HG02973 (cell line): ENCODE data around the gene CD68.
"Not testable (repeated sequence)": the region's sequence is repeated elsewhere in the genome, so short reads cannot be mapped to it uniquely, and the experiment has no call there.

ENCODE experiments used
- ATAC-seq: cut with Tn5 transposase; IDR thresholded peaks from one replicate; pipeline ENCODE4 v1.9.1; 2021; ENCODE audit warnings: moderate library complexity; ENCODE audit not compliant: unreplicated experiment

CD68 gene

DNA sequence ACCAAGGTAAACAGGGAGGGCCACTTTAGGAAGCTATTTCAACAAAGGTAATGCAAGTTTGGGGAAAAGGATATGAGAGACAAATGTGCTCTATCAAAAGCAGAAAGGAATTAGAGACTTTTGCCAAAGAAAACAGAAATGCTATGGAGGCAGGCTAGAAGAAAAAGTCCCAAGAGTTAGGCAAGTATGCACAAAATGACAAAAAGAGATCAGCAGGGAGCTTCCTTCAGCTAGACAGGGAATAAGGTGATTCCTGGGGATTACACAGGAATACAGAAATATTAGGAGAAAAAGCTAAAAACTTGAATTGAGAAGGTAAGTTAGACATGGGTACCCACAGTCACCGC is 32.8 kb downstream of the CD68 start:
- ATAC-seq, result no peak

DNA sequence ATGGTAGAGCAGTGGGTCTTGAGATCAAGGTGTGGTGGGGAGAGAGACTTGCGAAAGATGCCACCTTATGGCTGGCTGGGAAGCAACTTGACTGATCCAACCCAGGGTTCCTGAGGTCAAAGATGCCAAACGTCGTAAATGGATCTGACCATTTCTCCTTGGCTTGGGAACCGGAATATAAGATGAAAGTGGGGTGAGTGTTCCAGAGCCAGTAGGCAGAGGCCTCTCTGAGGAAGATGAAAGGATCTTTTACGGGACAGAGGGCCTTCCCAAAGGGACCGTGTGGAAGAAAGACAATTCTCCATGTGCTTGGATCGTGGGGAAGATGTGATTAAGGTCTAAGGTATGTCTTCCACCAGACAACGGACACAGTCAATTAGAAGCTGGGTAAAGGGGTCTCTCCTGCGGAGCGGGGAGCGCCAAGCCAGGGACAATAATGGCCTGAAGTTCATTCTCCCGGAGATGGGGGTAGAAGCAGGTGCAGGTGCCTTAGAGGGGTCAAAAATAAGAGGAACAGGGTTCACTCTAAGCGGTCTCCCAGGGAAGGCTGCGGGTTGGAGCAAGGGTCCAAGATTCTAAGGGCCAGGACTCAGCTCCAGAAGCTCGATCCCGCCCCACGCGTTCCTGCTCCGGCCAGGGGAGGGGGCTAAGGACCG is 34.5 kb downstream of the CD68 start:
- ATAC-seq, result no peak

DNA sequence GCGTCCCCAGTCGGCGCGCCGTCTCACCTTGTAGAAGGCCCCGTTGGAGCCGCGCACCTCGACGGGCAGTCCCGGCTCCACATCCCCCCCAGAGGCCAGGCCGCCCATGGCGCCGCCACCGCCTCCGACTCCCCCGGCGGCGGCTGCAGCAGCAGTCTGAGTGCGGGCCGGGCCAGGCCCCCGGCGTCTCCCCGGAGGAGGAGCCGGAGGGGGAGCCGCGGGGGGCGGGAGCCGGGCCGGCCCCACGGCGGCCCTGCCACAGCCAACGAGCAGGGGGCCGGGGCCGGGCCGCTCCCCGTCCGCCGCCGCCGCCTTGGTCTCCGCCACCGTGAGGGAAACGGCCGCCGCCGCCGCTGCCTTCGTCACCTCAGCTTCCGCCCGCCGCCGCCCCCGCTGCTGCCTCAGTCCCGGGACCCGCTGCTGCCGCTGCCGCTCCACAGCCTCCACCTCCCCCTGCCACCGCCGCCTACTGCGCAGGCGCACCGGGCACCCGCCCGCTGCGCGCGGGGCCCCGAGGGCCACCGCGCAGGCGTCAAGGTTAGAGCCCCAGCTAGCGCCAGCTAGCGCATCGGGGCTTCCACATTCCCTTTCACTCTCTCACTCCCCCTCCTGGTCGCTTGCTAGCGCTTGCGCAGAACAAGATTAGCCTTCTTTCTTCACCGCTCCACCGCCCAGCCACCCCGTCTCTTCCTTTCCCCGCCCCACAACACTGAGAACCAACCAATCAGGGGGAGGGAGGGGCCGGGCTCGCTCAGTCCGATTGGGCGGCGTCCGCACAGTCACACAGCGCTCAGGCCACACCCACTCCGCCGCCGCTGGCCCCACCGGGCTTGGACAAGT is 35.2 kb downstream of the CD68 start, which contains the start of gene FXR2:
Gene FXR2 (minus strand): TSS at position 473 of the 840 bp plus-strand sequence. CDS start 365 bp downstream, at position 108.
- peak; percentile 79 for ATAC-seq

DNA sequence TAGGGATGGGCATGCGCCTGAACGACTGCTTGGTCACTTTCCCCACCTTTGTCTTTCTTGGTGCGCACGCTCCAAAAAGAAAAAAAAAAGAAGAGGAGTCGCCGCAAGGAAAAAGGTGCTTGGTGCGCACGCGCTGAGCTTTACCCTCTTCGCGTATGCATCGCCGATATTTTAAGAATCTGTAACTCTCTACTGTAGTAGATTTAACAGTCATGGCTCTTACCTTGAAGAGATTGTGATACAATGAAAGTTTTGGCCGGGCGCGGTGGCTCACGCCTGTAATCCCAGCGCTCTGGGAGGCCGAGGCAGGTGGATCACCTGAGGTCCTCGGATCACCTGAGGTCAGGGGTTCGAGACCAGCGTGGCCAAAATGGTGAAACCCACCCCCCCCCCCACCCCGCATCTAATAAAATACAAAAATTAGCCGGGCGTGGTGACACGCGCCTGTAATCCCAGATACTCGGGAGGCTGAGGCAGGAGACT is 35.9 kb downstream of the CD68 start:
- ATAC-seq, result no peak

DNA sequence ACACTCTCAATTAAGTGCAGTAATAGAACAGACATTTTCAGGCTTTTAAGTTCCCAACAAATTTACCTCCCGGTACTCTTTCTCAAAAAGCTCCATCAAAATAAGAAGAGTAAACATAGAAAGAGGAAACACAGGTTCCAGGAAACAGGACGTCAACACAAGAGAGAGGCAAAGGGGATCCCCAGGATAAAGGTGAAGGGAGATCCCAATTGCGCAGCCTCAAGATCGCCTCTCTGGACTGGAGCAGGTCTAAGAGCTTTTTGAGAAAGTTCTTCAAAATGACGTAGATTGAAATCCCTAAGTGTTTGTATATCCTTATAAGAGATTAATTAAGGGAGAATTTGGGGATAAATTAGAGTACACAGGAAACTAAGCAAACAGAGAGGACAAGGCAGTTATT is 39.2 kb downstream of the CD68 start:
- ATAC-seq, result no peak

DNA sequence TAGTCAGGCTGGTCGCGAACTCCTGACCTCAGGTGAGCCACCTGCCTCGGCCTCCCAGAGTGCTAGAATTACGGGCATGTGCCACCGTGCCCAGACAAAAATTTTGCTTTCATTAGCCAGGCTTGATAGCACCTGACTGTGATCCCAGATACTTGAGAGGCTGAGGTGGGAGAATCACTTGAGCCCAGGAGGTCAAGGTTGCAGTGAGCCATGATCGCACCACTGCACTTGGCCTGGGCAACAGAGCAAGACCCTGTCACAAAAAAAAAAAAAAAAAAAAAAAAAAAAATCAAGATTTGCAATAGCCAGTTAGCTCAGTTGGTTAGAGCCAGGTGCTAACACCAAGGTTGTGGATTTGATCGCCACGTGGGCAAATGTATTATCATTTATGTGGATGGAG is 41.4 kb downstream of the CD68 start:
- no peak for ATAC-seq

DNA sequence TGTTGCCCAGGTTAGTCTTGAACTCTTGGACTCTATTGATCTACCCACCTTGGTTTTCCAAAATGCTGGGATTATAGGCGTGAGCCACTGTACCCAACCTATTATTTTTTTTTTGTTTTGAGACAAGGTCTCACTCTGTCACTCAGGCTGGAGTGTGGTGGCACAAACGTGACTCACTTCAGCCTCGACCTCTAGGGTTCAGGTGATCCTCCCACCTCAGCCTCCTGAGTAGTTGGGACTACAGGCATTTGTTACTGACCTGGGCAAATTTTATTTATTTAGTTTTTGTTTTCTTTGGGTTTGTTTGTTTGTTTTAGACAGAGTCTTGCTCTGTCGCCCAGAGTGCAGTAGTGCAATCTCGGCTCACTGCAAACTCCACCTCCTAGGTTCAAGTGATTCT is 44.2 kb downstream of the CD68 start:
- ATAC-seq, result no peak

DNA sequence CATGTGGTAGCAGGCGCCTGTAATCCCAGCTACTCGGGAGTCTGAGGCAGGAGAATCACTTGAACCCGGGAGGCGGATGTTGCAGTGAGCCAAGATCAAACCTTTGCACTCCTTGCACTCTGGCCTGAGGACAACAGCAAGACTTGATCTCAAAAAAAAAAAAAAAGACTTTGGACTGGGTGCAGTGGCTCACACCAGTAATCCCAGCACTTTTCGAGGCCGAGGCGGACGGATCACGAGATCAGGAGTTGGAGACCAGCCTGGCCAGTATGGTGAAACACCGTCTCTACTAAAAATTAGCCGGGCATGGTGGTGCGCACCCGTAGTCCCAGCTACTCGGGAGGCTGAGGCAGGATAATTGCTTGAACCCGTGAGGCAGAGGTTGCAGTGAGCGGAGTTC is 46.3 kb downstream of the CD68 start:
- not testable (repeated sequence) for ATAC-seq

DNA sequence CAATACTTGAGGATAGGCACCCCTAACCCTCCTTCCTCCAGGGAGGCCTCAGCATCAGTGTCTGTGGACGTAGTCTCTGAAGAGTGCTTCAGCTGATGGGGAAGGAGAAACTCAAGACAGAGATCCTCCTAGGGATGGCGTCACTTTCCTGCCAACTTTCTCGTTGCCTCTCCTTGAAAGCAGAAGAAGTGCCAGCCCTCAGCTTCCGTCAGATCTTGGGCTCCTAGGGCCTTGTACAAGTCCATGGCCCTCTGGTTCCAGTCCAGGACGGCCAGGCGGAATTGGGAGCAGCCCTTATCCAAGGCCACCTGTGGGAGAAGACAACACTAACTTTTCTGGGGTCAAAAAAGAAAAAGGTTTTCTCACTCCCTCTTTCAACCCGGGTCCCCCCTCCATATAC is 46.9 kb downstream of the CD68 start:
- ATAC-seq, result no peak

DNA sequence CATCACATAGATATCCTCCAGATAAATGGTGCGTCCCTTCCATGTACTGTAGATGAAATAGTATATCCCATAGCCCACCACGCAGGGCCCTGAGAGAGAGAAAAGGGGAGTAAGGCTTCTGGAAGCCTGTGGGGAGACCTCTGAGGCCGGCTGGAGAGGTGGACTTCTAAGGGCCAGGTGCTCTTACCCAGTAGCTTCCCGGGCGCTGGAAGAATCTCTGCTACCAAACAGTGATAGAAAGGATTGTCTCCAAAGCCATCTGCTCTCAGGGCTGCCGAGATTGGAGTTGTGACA is 47.5 kb downstream of the CD68 start:
- ATAC-seq, result no peak

DNA sequence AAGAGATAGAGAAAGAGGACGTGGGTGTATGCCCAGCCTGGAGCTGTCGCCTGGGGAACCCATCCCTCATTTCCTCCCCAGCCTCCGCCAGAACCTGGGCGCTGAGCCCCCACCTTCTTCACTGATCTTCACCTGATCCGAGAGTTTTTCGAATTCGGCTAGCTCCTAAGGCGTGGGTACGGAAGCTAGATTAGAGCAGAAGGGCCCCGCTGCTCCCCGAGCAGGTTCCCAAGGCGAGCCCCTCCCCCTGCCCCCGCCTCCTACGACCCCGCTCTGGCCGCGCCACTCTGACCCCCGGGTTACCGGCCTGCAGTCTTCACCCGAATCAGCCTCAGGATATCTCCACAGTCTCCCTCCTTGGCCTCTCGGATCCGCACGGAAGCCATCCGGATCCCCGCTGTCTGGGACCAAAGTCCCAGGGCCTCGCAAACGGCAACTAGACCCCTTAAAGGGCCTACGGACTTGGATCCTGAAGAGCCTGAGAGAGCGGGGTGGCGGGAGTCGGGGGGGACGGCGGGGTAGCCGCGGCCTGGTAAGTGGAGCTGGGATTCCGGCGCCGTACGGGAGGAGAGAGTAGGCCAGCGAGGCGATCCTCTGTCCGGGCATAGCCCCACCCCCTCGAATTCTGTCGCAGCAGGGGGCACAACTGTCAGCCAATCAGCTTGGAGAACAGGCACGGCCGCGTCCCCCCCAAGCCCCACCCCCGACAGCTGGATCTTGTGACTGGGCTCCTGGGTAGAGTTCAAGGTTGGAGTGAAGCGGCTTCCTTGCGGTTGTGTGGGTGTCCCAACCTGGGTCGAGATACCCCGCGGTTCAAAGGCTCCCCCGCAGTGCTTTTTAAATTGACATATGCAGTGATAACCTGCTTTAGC is 48.0 kb downstream of the CD68 start, which contains the start of gene SAT2:
Gene SAT2 (minus strand): TSS at position 572 of the 872 bp plus-strand sequence. CDS start 186 bp downstream, at position 386.
- peak; percentile 81 for ATAC-seq

DNA sequence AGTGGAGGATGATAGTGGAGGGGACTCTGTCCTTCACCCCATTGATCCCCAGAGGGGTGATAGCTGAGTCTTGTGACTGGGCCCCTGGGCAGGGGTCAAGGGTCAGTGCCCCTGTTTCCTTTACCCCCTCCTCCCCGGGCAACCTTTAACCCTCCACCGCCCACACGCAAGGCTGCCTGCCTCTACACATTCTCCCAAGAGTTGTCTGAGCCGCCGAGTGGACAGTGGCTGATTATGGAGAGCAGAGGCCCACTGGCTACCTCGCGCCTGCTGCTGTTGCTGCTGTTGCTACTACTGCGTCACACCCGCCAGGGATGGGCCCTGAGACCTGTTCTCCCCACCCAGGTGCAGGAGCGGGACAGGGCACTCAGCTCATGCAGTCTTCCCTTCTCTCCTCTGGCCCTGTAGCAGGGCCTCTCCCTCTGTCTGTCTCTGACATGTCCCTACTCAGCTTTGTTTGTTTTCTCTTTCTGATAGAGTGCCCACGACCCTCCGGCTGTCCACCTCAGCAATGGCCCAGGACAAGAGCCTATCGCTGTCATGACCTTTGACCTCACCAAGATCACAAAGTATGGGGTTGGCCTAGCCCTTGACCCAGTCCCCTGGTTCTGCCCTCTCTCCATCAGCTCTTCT is 50.6 kb downstream of the CD68 start, which contains the start of gene SHBG:
Gene SHBG (plus strand): TSS at position 197 of the 633 bp plus-strand sequence. CDS start 38 bp downstream, at position 235.
- ATAC-seq, result no peak
